HL-60/S4 treated with retinoic acid at 250 ng/mL for 4 days and 3 days (cell line): ENCODE data around the gene DNAJC27.

Source experiments
- in situ Hi-C: fragments of 300-500 bp; cut with MboI; formaldehyde crosslinking; loops from 2 replicates; pipeline ENCODE4 v1.7.0; 2022; ENCODE audit warnings: low sequenced_read_pairs

DNAJC27 gene

GRCh38 chr2:24928036-24928435 is 43.7 kb downstream of the DNAJC27 start:
- in situ Hi-C loops, result no loop called here

- in situ Hi-C loops, result no loop called here
Measured at GRCh38 chr2:24926602-24927252, 45.0 kb downstream of the DNAJC27 start.

- in situ Hi-C loops, result no loop called here
Measured at GRCh38 chr2:24926220-24926601, 45.5 kb downstream of the DNAJC27 start.

- in situ Hi-C loops, result no loop called here
Measured at GRCh38 chr2:24925815-24926214, 45.9 kb downstream of the DNAJC27 start.

GRCh38 chr2:24924732-24925131 is 47.0 kb downstream of the DNAJC27 start:
- in situ Hi-C loops, result no loop called here

GRCh38 chr2:24924266-24924665 is 47.5 kb downstream of the DNAJC27 start:
- in situ Hi-C loops, result no loop called here

GRCh38 chr2:24923106-24923505 is 48.6 kb downstream of the DNAJC27 start:
- in situ Hi-C loops, result no loop called here

- in situ Hi-C loops, result no loop called here
Measured at GRCh38 chr2:24922556-24922955, 49.2 kb downstream of the DNAJC27 start.

- in situ Hi-C loops, result no loop called here
Measured at GRCh38 chr2:24920809-24921441, 50.8 kb downstream of the DNAJC27 start.

GRCh38 chr2:24920098-24920808 is 51.5 kb downstream of the DNAJC27 start, which contains the start of gene ADCY3:
Gene ADCY3 (minus strand): TSS chr2:24920237. CDS start chr2:24918987, 1,250 bp downstream.
- in situ Hi-C loops, result no loop called here

- in situ Hi-C loops, result no loop called here
Measured at GRCh38 chr2:24919506-24920097, 52.2 kb downstream of the DNAJC27 start.

GRCh38 chr2:24919037-24919505 is 52.7 kb downstream of the DNAJC27 start:
- in situ Hi-C loops, result no loop called here

- in situ Hi-C loops, result no loop called here
Measured at GRCh38 chr2:24918326-24919036, 53.3 kb downstream of the DNAJC27 start.

- in situ Hi-C loops, result no loop called here
Measured at GRCh38 chr2:24917731-24918325, 53.9 kb downstream of the DNAJC27 start.

- in situ Hi-C loops, result no loop called here
Measured at GRCh38 chr2:24917086-24917485, 54.7 kb downstream of the DNAJC27 start.

- in situ Hi-C loops, result no loop called here
Measured at GRCh38 chr2:24915796-24916195, 56.0 kb downstream of the DNAJC27 start.

GRCh38 chr2:24915175-24915574 is 56.6 kb downstream of the DNAJC27 start:
- in situ Hi-C loops, result no loop called here

- in situ Hi-C loops, result no loop called here
Measured at GRCh38 chr2:24914713-24915112, 57.0 kb downstream of the DNAJC27 start.

GRCh38 chr2:24913911-24914310 is 57.8 kb downstream of the DNAJC27 start:
- in situ Hi-C loops, result no loop called here

GRCh38 chr2:24912986-24913385 is 58.8 kb downstream of the DNAJC27 start:
- in situ Hi-C loops, result no loop called here
